HepG2 (cell line): ENCODE data around the gene FXN. TPM values are rescaled to one million over a fixed set of nuclear protein-coding genes. Genes with fewer than 3 reads are reported as not detected.

Source experiments
- ATAC-seq: fragments of 200-7000 bp; cut with Tn5 transposase; 3 replicates; pipeline ENCODE4 v1.9.1; 2020; ENCODE audit warnings: mild to moderate bottlenecking, moderate library complexity
- BruUV-seq: library from RNA; stranded (reverse); fragments of 400-500 nt; replicated peaks from 2 replicates; lab custom pipeline; 2021; lab: Mats Ljungman, UMichigan
- CTCF ChIA-PET: fragments of 300-600 bp; formaldehyde crosslinking; extraction: SDS; loops from one replicate; lab custom pipeline; 2021; ENCODE audit warnings: low total read pairs, inconsistent platforms, low intra/inter-chr PET ratio; lab: Yijun Ruan, JAX
- POLR2A ChIA-PET: fragments of 350-600 bp; sonication (Branson Sonifier 250); formaldehyde crosslinking; loops from one replicate; lab custom pipeline; 2020; ENCODE audit warnings: antibody characterized with exemption, inconsistent platforms; lab: Yijun Ruan, JAX
- DNase-seq: peaks from one replicate; pipeline ENCODE4 v3.0.0-alpha.2; 2015; ENCODE audit warnings: low spot score
- FAIRE-seq: peaks from 3 replicates; lab custom pipeline; 2011; peaks lifted over from hg19 to GRCh38; lab: Jason Lieb, UNC
- H2AFZ ChIP-seq: one replicate; pipeline ENCODE4 v1.6.1; 2011; ENCODE audit warnings: low read length, inconsistent platforms
- H3K27ac ChIP-seq: fragments of 300-600 bp; 3 replicates; pipeline ENCODE4 v1.8.0; 2011; ENCODE audit warnings: mixed run types, mild to moderate bottlenecking, mixed read lengths, low read length, inconsistent platforms; ENCODE audit not compliant: insufficient read depth; ENCODE audit errors: extremely low read length
- H3K27me3 ChIP-seq, 2 experiments: fragments of 200-600 bp in 1 of 2; 2 replicates in 1 of 2; 3 replicates in 1 of 2; pipeline versions ENCODE4 v1.6.0 to v1.8.0; 2011; ENCODE audit warnings: low read length in 2 of 2, mild to moderate bottlenecking in 2 of 2, moderate library complexity in 2 of 2, inconsistent platforms in 1 of 2; ENCODE audit not compliant: insufficient read depth in 2 of 2, control insufficient read depth in 1 of 2
- H3K36me3 ChIP-seq, 2 experiments: fragments of 200-600 bp in 1 of 2; replicated peaks in 1 of 2; 2 replicates in 1 of 2; 3 replicates in 1 of 2; pipeline versions ENCODE4 v1.5.1 to v1.8.0; 2011; ENCODE audit warnings: low read length in 2 of 2, inconsistent platforms in 1 of 2; ENCODE audit not compliant: insufficient read depth in 2 of 2, control insufficient read depth in 1 of 2
- H3K4me1 ChIP-seq: 2 replicates; pipeline ENCODE4 v1.5.1; 2012; ENCODE audit warnings: low read length, inconsistent platforms; ENCODE audit not compliant: insufficient read depth
- H3K4me2 ChIP-seq: 2 replicates; pipeline ENCODE4 v1.6.0; 2011; ENCODE audit warnings: low read depth, low read length, inconsistent platforms
- H3K4me3 ChIP-seq, 3 experiments: fragments of 200-600 bp in 1 of 3; sonication (generic), shearing (Covaris generic) in 1 of 3; replicated peaks in 1 of 3; 2 replicates each; pipeline ENCODE4 v1.5.1; 2011 to 2016; ENCODE audit warnings: low read length in 3 of 3, inconsistent platforms in 2 of 3, low read depth in 2 of 3, mild to moderate bottlenecking in 2 of 3, control low read depth in 1 of 3, mixed read lengths in 1 of 3; ENCODE audit not compliant: insufficient read depth in 1 of 3
- H3K79me2 ChIP-seq: one replicate; pipeline ENCODE4 v1.6.1; 2011; ENCODE audit warnings: low read length, inconsistent platforms; ENCODE audit not compliant: insufficient read depth
- H3K9ac ChIP-seq: 2 replicates; pipeline ENCODE4 v1.6.0; 2011; ENCODE audit warnings: mild to moderate bottlenecking, low read depth, low read length, inconsistent platforms; ENCODE audit not compliant: insufficient read depth
- H3K9me3 ChIP-seq: 2 replicates; pipeline ENCODE4 v1.5.1; 2012; ENCODE audit warnings: mild to moderate bottlenecking, low read length
- H4K20me1 ChIP-seq: 2 replicates; pipeline ENCODE4 v1.6.0; 2011; ENCODE audit warnings: inconsistent platforms, mild to moderate bottlenecking, low read length, moderate library complexity; ENCODE audit not compliant: insufficient read depth
- CBX5 ChIP-seq: sonication (generic); formaldehyde crosslinking; IDR thresholded peaks from 2 replicates; pipeline ENCODE4 v1.4.0; 2020; ENCODE audit warnings: missing genetic modification reagents, borderline replicate concordance
- ETS1 ChIP-seq: sonication (generic); formaldehyde crosslinking; IDR thresholded peaks from 2 replicates; pipeline ENCODE4 v1.4.0; 2020; ENCODE audit warnings: missing genetic modification reagents
- HNF4G ChIP-seq, 2 experiments: sonication (generic) in 1 of 2; formaldehyde crosslinking in 1 of 2; IDR thresholded peaks; 2 replicates each; pipeline versions ENCODE4 v1.4.0 to v1.6.1; 2011 to 2020; ENCODE audit warnings: borderline replicate concordance in 2 of 2, low read depth in 2 of 2, mild to moderate bottlenecking in 2 of 2, low read length in 1 of 2, missing genetic modification reagents in 1 of 2, moderate library complexity in 1 of 2
- MAFG ChIP-seq: sonication (generic); formaldehyde crosslinking; IDR thresholded peaks from 2 replicates; pipeline ENCODE4 v1.5.1; 2020; ENCODE audit warnings: mild to moderate bottlenecking, missing genetic modification reagents
- MIXL1 ChIP-seq: IDR thresholded peaks from 2 replicates; pipeline ENCODE4 v1.6.1; 2016
- MTF2 ChIP-seq: sonication (generic); formaldehyde crosslinking; IDR thresholded peaks from 2 replicates; pipeline ENCODE4 v1.5.0; 2020; ENCODE audit warnings: missing genetic modification reagents, borderline replicate concordance
- NR2C2 ChIP-seq: sonication (generic); formaldehyde crosslinking; IDR thresholded peaks from 2 replicates; pipeline ENCODE4 v1.4.0; 2020; ENCODE audit warnings: missing genetic modification reagents, mild to moderate bottlenecking, moderate library complexity, borderline replicate concordance
- SKIL ChIP-seq: sonication (generic); formaldehyde crosslinking; IDR thresholded peaks from 2 replicates; pipeline ENCODE4 v1.8.0; 2022; ENCODE audit warnings: missing genetic modification reagents, mild to moderate bottlenecking, moderate library complexity, borderline replicate concordance
- TRIM24 ChIP-seq: sonication (generic); formaldehyde crosslinking; IDR thresholded peaks from 2 replicates; pipeline ENCODE4 v1.8.0; 2022; ENCODE audit warnings: mild to moderate bottlenecking, missing genetic modification reagents
- ZFAT ChIP-seq: sonication (generic); formaldehyde crosslinking; conservative IDR thresholded peaks from 2 replicates; pipeline ENCODE4 v1.8.1; 2023; ENCODE audit warnings: missing genetic modification reagents, inconsistent platforms
- WGBS: methylation state at CpG from one replicate; pipeline ENCODE4 v1.1.6; 2017; ENCODE audit warnings: low lambda C conversion rate; 5-methylcytosine and 5-hydroxymethylcytosine counted together
- in situ Hi-C: cut with HindIII; loops from 2 replicates; pipeline ENCODE4 v1.10.0; 2017; ENCODE audit warnings: low pct_unique_long_range_greater_than_20kb; ENCODE audit not compliant: extremely low pct_ligation_motif_present
- intact Hi-C: fragments of 100-400 bp; cut with micrococcal nuclease; formaldehyde crosslinking; loops from one replicate; pipeline ENCODE4 v1.10.0; 2022; ENCODE audit not compliant: unreplicated experiment
- polyA plus RNA-seq, 8 experiments: library from polyadenylated mRNA; depleted of rRNA in 3 of 8; stranded (reverse) in 7 of 8; unstranded in 1 of 8; fragments of >200 nt; fragmentation: Illumina TruSeq in 4 of 8; extraction: Trizol in 4 of 8; gene quantifications; 2 replicates each; pipeline versions ENCODE4 v1.2.1 to v1.2.3, GENCODE V29; 2011 to 2016; ENCODE audit warnings: low read depth in 4 of 8, missing spikeins in 1 of 8, mixed read lengths in 1 of 8; ENCODE audit not compliant: insufficient read depth in 1 of 8
- total RNA-seq, 5 experiments: library from RNA; depleted of rRNA; stranded (reverse); fragments of >200 nt; fragmentation: Illumina TruSeq; extraction: Trizol; gene quantifications; 2 replicates each; pipeline ENCODE4 v1.2.3, GENCODE V29; 2016; ENCODE audit warnings: low read depth in 1 of 5
- TF ChIP-seq, protein P1 (sequence below): sonication (generic); formaldehyde crosslinking; IDR thresholded peaks from 2 replicates; pipeline ENCODE4 v1.4.0; 2020; ENCODE audit warnings: missing genetic modification reagents

The FXN gene
- total and polyA plus RNA-seq, 2 of the 13 experiments (the other 11 are each of a cell fraction or from before 2014, with no cell fraction given): 24.1 to 26.0 TPM

GRCh38 chr9:69070201-69070600, 34.6 kb downstream of the FXN start:
- Histone ChIP-seq H3K4me1 (peaks cover 13% of the 10 kb centered on the region), H3K4me2 (no peak overlapping the region), H4K20me1 (no peaks in the 10 kb centered on the region), H3K9me3 (no peaks in the 10 kb centered on the region), H2AFZ (no peak overlapping the region), H3K9ac (no peak overlapping the region), H3K4me3 (no peak overlapping the region), H3K79me2 (no peaks in the 10 kb centered on the region), H3K27me3 (no peaks in the 10 kb centered on the region), H3K27ac (no peak overlapping the region), H3K36me3 (peaks cover 24 to 62% of the 10 kb centered on the region in 2 experiments)
- no peak for TF ChIP-seq ZFAT (CRISPR knock-in tag)
- no peak for TF ChIP-seq MAFG
- no peak for TF ChIP-seq NR2C2 (CRISPR knock-in tag)
- no peak for TF ChIP-seq CBX5
- TF ChIP-seq TRIM24: no peak
- TF ChIP-seq MIXL1 (CRISPR knock-in tag): no peak
- no peak for TF ChIP-seq HNF4G (IDR thresholded peaks at IDR 0.05; ENCODE audit: borderline replicate concordance, low read depth, low read length)
- no peak for TF ChIP-seq HNF4G (CRISPR knock-in tag; IDR thresholded peaks at IDR 0.05; ENCODE audit: borderline replicate concordance, low read depth)
- TF ChIP-seq ETS1 (CRISPR knock-in tag): no peak
- TF ChIP-seq SKIL (CRISPR knock-in tag): no peak
- no peak for TF ChIP-seq MTF2
- TF ChIP-seq, protein P1, sequence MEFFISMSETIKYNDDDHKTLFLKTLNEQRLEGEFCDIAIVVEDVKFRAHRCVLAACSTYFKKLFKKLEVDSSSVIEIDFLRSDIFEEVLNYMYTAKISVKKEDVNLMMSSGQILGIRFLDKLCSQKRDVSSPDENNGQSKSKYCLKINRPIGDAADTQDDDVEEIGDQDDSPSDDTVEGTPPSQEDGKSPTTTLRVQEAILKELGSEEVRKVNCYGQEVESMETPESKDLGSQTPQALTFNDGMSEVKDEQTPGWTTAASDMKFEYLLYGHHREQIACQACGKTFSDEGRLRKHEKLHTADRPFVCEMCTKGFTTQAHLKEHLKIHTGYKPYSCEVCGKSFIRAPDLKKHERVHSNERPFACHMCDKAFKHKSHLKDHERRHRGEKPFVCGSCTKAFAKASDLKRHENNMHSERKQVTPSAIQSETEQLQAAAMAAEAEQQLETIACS (CRISPR knock-in tag): no peak
- ChIA-PET POLR2A (no interaction called here), CTCF (no interaction called here)
- intact Hi-C loops (no loop called here), in situ Hi-C loops (no loop called here)
- BruUV-seq: no TSS peak
- no peak for DNase-seq
- ATAC-seq: no peak
- over 99% methylated on average over 5 of the region's 7 CpGs for WGBS
- FAIRE-seq: no peak
